Smooth muscle cell (in vitro differentiated cells): Measurements from ENCODE around the gene GPR84. TPM values are rescaled to one million over a fixed set of nuclear protein-coding genes. Genes with fewer than 3 reads are reported as not detected.

ENCODE experiments used
- DNase-seq: peaks from one replicate; lab custom pipeline; 2025; ENCODE audit not compliant: unreplicated experiment; lab: John Stamatoyannopoulos, UW
- H2AFZ ChIP-seq: fragments of 200-600 bp; sonication (generic); 2 replicates; pipeline ENCODE4 v1.6.0; 2016; ENCODE audit warnings: antibody characterized with exemption, low read depth, mild to moderate bottlenecking
- H3F3A ChIP-seq: fragments of 200-600 bp; sonication (generic); 2 replicates; pipeline ENCODE4 v1.6.0; 2017; ENCODE audit warnings: antibody characterized with exemption, low read depth
- H3K27ac ChIP-seq: fragments of 200-600 bp; sonication (generic); 2 replicates; pipeline ENCODE4 v1.5.1; 2016; ENCODE audit warnings: low read depth, mild to moderate bottlenecking
- H3K27me3 ChIP-seq: fragments of 200-600 bp; sonication (generic); 2 replicates; pipeline ENCODE4 v1.6.1; 2016; ENCODE audit warnings: low read depth, mild to moderate bottlenecking
- H3K36me3 ChIP-seq: fragments of 200-600 bp; sonication (generic); 2 replicates; pipeline ENCODE4 v1.5.1; 2016; ENCODE audit warnings: low read depth
- H3K4me1 ChIP-seq: fragments of 200-600 bp; sonication (generic); 2 replicates; pipeline ENCODE4 v1.5.1; 2016; ENCODE audit warnings: low read depth
- H3K4me2 ChIP-seq: fragments of 200-600 bp; sonication (generic); 2 replicates; pipeline ENCODE4 v1.6.0; 2016; ENCODE audit warnings: mild to moderate bottlenecking
- H3K4me3 ChIP-seq: fragments of 200-600 bp; sonication (generic); 2 replicates; pipeline ENCODE4 v1.5.1; 2016; ENCODE audit warnings: mild to moderate bottlenecking
- H3K79me2 ChIP-seq: fragments of 200-600 bp; sonication (generic); 2 replicates; pipeline ENCODE4 v1.6.0; 2016; ENCODE audit warnings: low read depth, mild to moderate bottlenecking
- H3K9ac ChIP-seq: fragments of 200-600 bp; sonication (generic); 2 replicates; pipeline ENCODE4 v1.6.0; 2016; ENCODE audit warnings: low read depth
- H3K9me3 ChIP-seq: fragments of 200-600 bp; sonication (generic); replicated peaks from 2 replicates; pipeline ENCODE4 v1.5.1; 2016; ENCODE audit warnings: low read depth
- H4K20me1 ChIP-seq: fragments of 200-600 bp; sonication (generic); 2 replicates; pipeline ENCODE4 v1.6.0; 2016; ENCODE audit warnings: low read depth
- WGBS: methylation state at CpG from one replicate; pipeline ENCODE4 v1.1.7; 2016; ENCODE audit warnings: low lambda C conversion rate; 5-methylcytosine and 5-hydroxymethylcytosine counted together
- polyA plus RNA-seq: library from polyadenylated mRNA; unstranded; fragments of >200 nt; fragmentation: Nextera tagmentation; extraction: Ambion mirVana; gene quantifications from 2 replicates; pipeline ENCODE4 v1.2.1, GENCODE V29; 2016
- total RNA-seq: library from RNA; depleted of rRNA; stranded (reverse); fragments of >200 nt; gene quantifications from 2 replicates; pipeline ENCODE4 v1.2.3, GENCODE V29; 2014
- TF ChIP-seq, protein P1 (sequence below): fragments of 200-600 bp; sonication (generic); IDR thresholded peaks from 2 replicates; pipeline ENCODE4 v1.5.1; 2017; ENCODE audit warnings: borderline replicate concordance, mild to moderate bottlenecking, antibody characterized with exemption; ENCODE audit not compliant: insufficient read depth, poor library complexity, severe bottlenecking

Gene GPR84
- total and polyA plus RNA-seq, 2 experiments from 2014 or later: 0.13 TPM; not detected in 1

- H3K36me3 ChIP-seq: no peaks in the 10 kb centered on the region
- no peak overlapping the region for H2AFZ ChIP-seq
- peaks cover 6% of the 10 kb centered on the region for H3F3A ChIP-seq
- 24% methylated on average over 5 of the region's 5 CpGs for WGBS
- H3K27me3 ChIP-seq: no peaks in the 10 kb centered on the region
- peaks cover 8% of the 10 kb centered on the region for H3K4me1 ChIP-seq
- no peaks in the 10 kb centered on the region for H3K9me3 ChIP-seq
- H3K9ac ChIP-seq: no peak overlapping the region
- H3K27ac ChIP-seq: no peak overlapping the region
- H3K79me2 ChIP-seq: no peaks in the 10 kb centered on the region
- TF ChIP-seq, protein P1, sequence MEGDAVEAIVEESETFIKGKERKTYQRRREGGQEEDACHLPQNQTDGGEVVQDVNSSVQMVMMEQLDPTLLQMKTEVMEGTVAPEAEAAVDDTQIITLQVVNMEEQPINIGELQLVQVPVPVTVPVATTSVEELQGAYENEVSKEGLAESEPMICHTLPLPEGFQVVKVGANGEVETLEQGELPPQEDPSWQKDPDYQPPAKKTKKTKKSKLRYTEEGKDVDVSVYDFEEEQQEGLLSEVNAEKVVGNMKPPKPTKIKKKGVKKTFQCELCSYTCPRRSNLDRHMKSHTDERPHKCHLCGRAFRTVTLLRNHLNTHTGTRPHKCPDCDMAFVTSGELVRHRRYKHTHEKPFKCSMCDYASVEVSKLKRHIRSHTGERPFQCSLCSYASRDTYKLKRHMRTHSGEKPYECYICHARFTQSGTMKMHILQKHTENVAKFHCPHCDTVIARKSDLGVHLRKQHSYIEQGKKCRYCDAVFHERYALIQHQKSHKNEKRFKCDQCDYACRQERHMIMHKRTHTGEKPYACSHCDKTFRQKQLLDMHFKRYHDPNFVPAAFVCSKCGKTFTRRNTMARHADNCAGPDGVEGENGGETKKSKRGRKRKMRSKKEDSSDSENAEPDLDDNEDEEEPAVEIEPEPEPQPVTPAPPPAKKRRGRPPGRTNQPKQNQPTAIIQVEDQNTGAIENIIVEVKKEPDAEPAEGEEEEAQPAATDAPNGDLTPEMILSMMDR: no peak
- peak overlapping the region; percentile 95 for H3K4me2 ChIP-seq
- no peak overlapping the region for H3K4me3 ChIP-seq
- no peak for DNase-seq
- H4K20me1 ChIP-seq: no peaks in the 10 kb centered on the region
These were observed 3.9 kb upstream of the GPR84 start for GRCh38 chr12:54368025-54368708.

- H3K79me2 ChIP-seq: no peaks in the 10 kb centered on the region
- TF ChIP-seq, protein P1: no peak
- no peak overlapping the region for H3K4me3 ChIP-seq
- no peaks in the 10 kb centered on the region for H3K9me3 ChIP-seq
- H4K20me1 ChIP-seq: no peaks in the 10 kb centered on the region
- H3K4me2 ChIP-seq: no peak overlapping the region
- H3K9ac ChIP-seq: no peak overlapping the region
- no peak overlapping the region for H3K27ac ChIP-seq
- peaks cover 19% of the 10 kb centered on the region for H3K4me1 ChIP-seq
- no peak for DNase-seq
- WGBS: 86% methylated on average over 6 of the region's 6 CpGs
- no peaks in the 10 kb centered on the region for H3K36me3 ChIP-seq
- H2AFZ ChIP-seq: no peak overlapping the region
- no peaks in the 10 kb centered on the region for H3K27me3 ChIP-seq
- no peaks in the 10 kb centered on the region for H3F3A ChIP-seq
These were observed 668 bp downstream of the GPR84 start for GRCh38 chr12:54363618-54364017.

GRCh38 chr12:54363047-54363446 lies 1.2 kb downstream of the GPR84 start:
- no peaks in the 10 kb centered on the region for H4K20me1 ChIP-seq
- H3K9me3 ChIP-seq: no peaks in the 10 kb centered on the region
- H3K4me1 ChIP-seq: peaks cover 25% of the 10 kb centered on the region
- H3K79me2 ChIP-seq: no peaks in the 10 kb centered on the region
- no peak overlapping the region for H3K4me2 ChIP-seq
- H3K27ac ChIP-seq: no peak overlapping the region
- H3K36me3 ChIP-seq: no peaks in the 10 kb centered on the region
- no peak for DNase-seq
- TF ChIP-seq, protein P1: no peak
- H3K4me3 ChIP-seq: no peak overlapping the region
- WGBS: 92% methylated on average over 8 of the region's 8 CpGs
- H3F3A ChIP-seq: peaks cover under 1% of the 10 kb centered on the region
- H3K27me3 ChIP-seq: no peaks in the 10 kb centered on the region
- no peak overlapping the region for H2AFZ ChIP-seq
- H3K9ac ChIP-seq: no peak overlapping the region

DNA sequence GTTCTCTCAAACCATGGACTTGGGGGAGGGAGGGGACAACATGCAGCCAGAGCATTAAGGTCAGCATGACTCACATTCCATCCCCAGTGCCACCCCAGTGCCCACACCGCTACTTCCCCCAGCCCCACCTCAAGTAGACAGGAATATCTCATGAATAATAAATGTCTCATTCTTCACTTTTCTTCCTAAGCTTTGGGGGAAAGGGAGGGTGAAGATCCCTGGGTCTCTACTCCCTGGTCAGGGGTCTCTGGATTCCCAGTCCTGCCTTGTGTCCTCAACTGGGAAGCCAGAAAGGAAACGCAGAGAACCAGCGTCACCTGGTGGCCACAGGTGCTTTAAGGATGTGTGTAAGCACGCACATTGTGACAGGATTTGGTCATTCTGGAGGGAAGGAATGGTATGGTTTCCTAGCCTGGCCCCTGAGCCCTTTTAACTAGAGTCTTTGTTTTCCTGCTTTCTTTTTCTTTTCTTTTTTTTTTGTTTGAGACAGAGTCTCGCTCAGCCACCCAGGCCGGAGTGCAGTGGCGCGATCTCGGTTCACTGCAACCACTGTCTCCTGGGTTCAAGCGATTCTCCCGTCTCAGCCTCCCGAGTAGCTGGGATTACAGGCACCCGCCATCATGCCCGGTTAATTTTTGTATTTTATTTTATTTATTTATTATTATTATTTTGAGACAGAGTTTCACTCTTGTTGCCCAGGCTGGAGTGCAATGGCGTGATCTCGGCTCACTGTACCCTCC lies 3.4 kb downstream of the GPR84 start:
- Histone ChIP-seq H3K4me2 (peak overlapping the region; percentile 99), H2AFZ (no peak overlapping the region), H4K20me1 (no peaks in the 10 kb centered on the region), H3K4me1 (peaks cover 46% of the 10 kb centered on the region), H3K79me2 (no peaks in the 10 kb centered on the region), H3K9ac (peak overlapping the region; percentile 96), H3K27ac (peak overlapping the region; percentile 99), H3K9me3 (no peaks in the 10 kb centered on the region), H3F3A (peaks cover 8% of the 10 kb centered on the region), H3K36me3 (no peaks in the 10 kb centered on the region), H3K4me3 (no peak overlapping the region), H3K27me3 (no peaks in the 10 kb centered on the region)
- 60% methylated on average over 16 of the region's 16 CpGs for WGBS
- no peak for DNase-seq
- TF ChIP-seq, protein P1: peak; percentile 71
